ENCODE measurements around the gene SGCD.

SGCD gene

DNA sequence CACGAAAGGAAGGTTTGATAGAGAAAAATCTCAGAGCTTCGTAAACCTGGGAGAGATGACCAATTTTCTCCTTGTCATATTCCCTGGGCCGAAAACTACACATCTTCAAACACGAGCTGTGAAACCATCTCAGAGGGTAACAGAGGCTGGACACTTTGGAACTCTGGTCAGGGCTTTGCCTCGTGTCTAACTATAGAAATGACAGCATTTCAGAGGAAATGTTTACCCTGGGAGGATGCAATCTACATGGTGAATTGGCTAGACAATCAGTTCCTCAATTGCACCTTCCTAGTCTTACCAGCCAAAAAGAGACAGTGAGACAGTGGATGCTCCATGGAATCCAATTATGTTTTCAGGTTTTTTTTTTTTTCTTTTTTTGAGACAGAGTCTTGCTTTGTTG, 414.6 kb downstream of the SGCD start:
- no peak overlapping the region for H3K4me3 ChIP-seq (replicated peaks in 1 of 2; ENCODE audit: low read depth in 2 of 2, low read length in 2 of 2)
- TF ChIP-seq, protein P1, sequence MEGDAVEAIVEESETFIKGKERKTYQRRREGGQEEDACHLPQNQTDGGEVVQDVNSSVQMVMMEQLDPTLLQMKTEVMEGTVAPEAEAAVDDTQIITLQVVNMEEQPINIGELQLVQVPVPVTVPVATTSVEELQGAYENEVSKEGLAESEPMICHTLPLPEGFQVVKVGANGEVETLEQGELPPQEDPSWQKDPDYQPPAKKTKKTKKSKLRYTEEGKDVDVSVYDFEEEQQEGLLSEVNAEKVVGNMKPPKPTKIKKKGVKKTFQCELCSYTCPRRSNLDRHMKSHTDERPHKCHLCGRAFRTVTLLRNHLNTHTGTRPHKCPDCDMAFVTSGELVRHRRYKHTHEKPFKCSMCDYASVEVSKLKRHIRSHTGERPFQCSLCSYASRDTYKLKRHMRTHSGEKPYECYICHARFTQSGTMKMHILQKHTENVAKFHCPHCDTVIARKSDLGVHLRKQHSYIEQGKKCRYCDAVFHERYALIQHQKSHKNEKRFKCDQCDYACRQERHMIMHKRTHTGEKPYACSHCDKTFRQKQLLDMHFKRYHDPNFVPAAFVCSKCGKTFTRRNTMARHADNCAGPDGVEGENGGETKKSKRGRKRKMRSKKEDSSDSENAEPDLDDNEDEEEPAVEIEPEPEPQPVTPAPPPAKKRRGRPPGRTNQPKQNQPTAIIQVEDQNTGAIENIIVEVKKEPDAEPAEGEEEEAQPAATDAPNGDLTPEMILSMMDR (IDR thresholded peaks at IDR 0.05; ENCODE audit: low read depth, low read length): no peak
- no peak for DNase-seq (ENCODE audit: low read depth in 2 of 2)

DNA sequence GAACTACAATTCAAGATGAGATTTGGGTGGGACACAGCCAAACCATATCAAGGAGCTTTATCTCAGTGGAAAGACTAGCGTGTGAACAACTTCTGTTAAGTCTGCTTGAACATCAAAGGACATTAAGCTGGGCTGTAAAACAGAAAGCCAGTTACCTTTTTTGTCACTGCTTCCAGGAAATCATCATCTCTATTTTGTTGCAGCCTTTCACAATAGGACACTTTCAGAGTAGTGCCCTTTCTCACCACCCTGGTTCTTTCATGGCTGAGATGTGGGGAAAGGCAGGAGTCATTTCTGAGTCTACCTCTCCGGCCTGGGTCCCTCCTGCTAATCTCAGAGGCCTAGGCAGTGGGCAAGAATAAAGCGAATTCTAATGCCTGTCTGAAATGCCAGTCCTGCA, 426.9 kb downstream of the SGCD start:
- H3K4me3 ChIP-seq (replicated peaks in 1 of 2; ENCODE audit: low read depth in 2 of 2, low read length in 2 of 2): no peak overlapping the region
- DNase-seq (ENCODE audit: low read depth in 2 of 2): no peak
- TF ChIP-seq, protein P1 (IDR thresholded peaks at IDR 0.05; ENCODE audit: low read depth, low read length): no peak

DNA sequence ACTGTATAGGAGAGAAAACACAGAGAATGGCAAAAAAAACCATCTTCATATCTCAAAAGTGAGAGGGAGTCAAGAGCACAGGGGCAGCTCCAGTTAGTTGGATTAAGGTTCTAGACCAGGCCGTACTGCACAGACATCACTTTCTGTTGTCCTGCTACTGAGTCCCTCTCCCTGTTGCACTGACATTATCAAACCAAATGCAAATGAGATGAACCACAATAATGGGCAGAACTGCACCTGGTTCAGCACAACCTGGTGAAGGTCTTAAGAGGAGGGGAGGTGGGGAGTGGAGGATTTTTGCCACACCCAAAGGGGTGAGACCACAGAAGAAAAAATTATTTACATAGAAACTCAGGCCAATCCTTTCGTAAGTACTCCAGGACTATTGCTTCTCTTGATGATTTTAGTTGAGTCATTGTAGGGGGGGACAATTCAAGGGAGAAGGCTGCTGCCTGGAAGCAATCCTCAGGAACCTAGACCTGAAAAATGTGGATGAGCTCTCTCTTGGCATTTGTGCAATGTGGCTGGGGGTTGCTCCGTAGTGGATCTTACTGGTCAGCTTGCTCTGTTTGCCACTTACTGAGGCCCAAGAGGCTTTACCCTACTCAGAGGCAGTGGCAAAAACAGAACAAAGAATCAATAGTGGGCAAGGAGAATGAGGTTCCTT, 428.6 kb downstream of the SGCD start:
- H3K4me3 ChIP-seq (replicated peaks in 1 of 2; ENCODE audit: low read depth in 2 of 2, low read length in 2 of 2): no peak overlapping the region
- no peak for DNase-seq (ENCODE audit: low read depth in 2 of 2)
- TF ChIP-seq, protein P1 (IDR thresholded peaks at IDR 0.05; ENCODE audit: low read depth, low read length): no peak

DNA sequence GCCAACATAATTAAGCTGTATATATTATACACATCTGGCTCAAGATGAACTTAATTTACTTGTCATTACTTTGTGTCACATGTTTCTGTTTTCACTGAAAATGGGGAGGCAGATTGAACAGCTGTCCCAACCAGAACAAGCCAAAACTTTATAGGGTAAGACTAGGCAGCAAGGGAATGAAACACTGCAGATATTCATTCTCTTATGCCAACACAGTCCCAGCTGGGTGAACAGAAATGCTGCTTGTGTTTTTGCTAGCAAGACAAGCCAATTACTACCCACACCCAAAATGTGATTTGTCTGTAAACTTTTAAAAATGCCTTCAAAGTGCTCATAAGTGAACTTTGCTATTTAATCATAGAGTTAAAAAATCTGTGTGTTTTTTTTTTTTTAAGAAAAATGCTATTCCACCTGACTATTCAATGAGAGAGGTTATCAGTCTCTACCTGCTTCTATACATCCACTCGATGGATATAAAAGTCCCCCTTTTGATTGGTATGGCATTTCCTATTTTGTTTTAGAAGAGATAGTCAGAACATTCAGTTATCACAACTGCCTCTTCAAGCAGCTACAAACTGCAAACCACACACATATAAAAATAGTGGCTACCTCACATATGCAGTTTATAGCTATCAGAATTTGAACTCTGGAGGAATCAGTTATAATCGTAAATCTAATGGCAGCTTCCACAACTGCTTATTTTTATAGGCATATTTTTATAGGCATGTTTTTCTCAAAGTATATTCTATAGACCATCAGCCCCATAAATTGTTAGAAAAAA, 431.2 kb downstream of the SGCD start:
- H3K4me3 ChIP-seq (replicated peaks in 1 of 2; ENCODE audit: low read depth in 2 of 2, low read length in 2 of 2): no peak overlapping the region
- DNase-seq (ENCODE audit: low read depth in 2 of 2): no peak
- TF ChIP-seq, protein P1 (IDR thresholded peaks at IDR 0.05; ENCODE audit: low read depth, low read length): no peak

DNA sequence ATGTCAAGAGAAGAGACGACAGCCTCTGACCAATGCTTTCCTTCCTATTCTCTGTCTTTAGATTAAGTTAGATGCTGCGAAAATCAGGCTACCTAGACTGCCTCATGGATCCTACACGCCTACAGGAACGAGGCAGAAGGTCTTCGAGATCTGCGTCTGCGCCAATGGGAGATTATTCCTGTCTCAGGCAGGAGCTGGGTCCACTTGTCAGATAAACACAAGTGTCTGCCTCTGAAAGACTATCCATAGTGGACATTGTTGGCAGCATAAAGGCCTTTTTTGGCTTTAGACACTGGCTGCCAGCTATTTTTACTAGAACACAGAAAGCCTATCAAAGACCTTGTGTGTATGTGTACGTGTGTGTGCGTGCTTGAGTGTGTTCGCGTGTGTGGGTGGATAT, 432.2 kb downstream of the SGCD start:
- TF ChIP-seq, protein P1 (IDR thresholded peaks at IDR 0.05; ENCODE audit: low read depth, low read length): no peak
- H3K4me3 ChIP-seq (replicated peaks in 1 of 2; ENCODE audit: low read depth in 2 of 2, low read length in 2 of 2): no peak overlapping the region
- no peak for DNase-seq (ENCODE audit: low read depth in 2 of 2)

DNA sequence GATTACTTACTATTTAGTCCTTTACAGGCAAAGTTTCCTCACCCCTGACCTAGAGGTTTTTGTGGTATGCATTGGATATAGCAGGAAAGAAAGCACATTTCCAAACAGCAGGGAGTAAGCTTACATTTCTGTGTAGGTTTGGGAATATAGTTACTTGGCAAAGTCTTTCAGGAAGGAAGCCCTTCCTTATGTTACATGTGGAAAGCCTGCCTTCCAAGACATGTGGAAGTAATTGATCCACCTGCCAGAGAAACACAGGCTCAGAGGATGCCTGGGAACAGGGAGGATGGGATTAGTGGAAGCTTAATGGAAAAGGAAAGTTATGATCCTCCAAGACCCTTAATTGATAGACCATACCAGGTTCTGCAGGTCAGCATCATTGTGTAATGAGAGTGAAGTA, 435.8 kb downstream of the SGCD start:
- H3K4me3 ChIP-seq (replicated peaks in 1 of 2; ENCODE audit: low read depth in 2 of 2, low read length in 2 of 2): no peak overlapping the region
- TF ChIP-seq, protein P1 (IDR thresholded peaks at IDR 0.05; ENCODE audit: low read depth, low read length): no peak
- no peak for DNase-seq (ENCODE audit: low read depth in 2 of 2)

All from cardiac fibroblast (primary cell).